Prostate gland (tissue), 2 donors: Measurements from ENCODE around the gene PKP3. TPM values are rescaled to one million over a fixed set of nuclear protein-coding genes. Genes with fewer than 3 reads are reported as not detected.

ENCODE experiments used
- DNase-seq: peaks from one replicate; pipeline ENCODE4 v3.0.0-alpha.2; 2019; ENCODE audit warnings: low spot score
- H3K27ac ChIP-seq, 2 donors: fragments of 200-600 bp; sonication (generic); 2 replicates each; pipeline ENCODE4 v1.5.1; 2017 to 2019
- H3K27me3 ChIP-seq: fragments of 200-600 bp; sonication (generic); replicated peaks from 2 replicates; pipeline ENCODE4 v1.5.1; 2019; ENCODE audit not compliant: insufficient read depth
- H3K36me3 ChIP-seq, 2 donors: fragments of 200-600 bp; sonication (generic); 1 replicate in 1 of 2; 2 replicates in 1 of 2; pipeline versions ENCODE4 v1.5.1 to v1.8.1; 2017 to 2019
- H3K4me1 ChIP-seq: fragments of 200-600 bp; sonication (generic); replicated peaks from 2 replicates; pipeline ENCODE4 v1.5.1; 2019
- H3K4me3 ChIP-seq, 2 donors: fragments of 200-600 bp; sonication (generic); 2 replicates each; pipeline ENCODE4 v1.5.1; 2017 to 2019
- H3K9me3 ChIP-seq: fragments of 200-600 bp; sonication (generic); 2 replicates; pipeline ENCODE4 v1.5.1; 2017
- CTCF ChIP-seq, 4 experiments: fragments of 200-600 bp in 2 of 4; fragments of 450-650 bp in 2 of 4; sonication (generic) in 2 of 4; IDR thresholded peaks; 1 replicate in 3 of 4; 2 replicates in 1 of 4; pipeline ENCODE4 v1.5.1; 2016 to 2019; ENCODE audit warnings: antibody characterized with exemption in 4 of 4, mild to moderate bottlenecking in 2 of 4, moderate library complexity in 2 of 4
- POLR2A ChIP-seq: fragments of 450-650 bp; IDR thresholded peaks from one replicate; pipeline ENCODE4 v1.6.1; 2016; ENCODE audit warnings: antibody characterized with exemption, mild to moderate bottlenecking
- POLR2AphosphoS5 ChIP-seq: sonication (generic); formaldehyde crosslinking; IDR thresholded peaks from one replicate; pipeline ENCODE4 v1.6.1; 2017; ENCODE audit warnings: antibody characterized with exemption
- WGBS: methylation state at CpG from one replicate; pipeline ENCODE4 v1.1.5; 2018; 5-methylcytosine and 5-hydroxymethylcytosine counted together
- intact Hi-C: fragments of 100-400 bp; cut with DNase I; formaldehyde crosslinking; loops from one replicate; pipeline ENCODE4 v1.14.2; 2022
- total RNA-seq, 2 donors: library from RNA; depleted of rRNA; stranded (reverse); fragments of >200 nt; gene quantifications; one replicate each; pipeline ENCODE4 v1.1.0, GENCODE V29; 2016

PKP3 gene
- total RNA-seq, 2 donors from 2014 or later = 58.6 to 88.4 TPM

DNA sequence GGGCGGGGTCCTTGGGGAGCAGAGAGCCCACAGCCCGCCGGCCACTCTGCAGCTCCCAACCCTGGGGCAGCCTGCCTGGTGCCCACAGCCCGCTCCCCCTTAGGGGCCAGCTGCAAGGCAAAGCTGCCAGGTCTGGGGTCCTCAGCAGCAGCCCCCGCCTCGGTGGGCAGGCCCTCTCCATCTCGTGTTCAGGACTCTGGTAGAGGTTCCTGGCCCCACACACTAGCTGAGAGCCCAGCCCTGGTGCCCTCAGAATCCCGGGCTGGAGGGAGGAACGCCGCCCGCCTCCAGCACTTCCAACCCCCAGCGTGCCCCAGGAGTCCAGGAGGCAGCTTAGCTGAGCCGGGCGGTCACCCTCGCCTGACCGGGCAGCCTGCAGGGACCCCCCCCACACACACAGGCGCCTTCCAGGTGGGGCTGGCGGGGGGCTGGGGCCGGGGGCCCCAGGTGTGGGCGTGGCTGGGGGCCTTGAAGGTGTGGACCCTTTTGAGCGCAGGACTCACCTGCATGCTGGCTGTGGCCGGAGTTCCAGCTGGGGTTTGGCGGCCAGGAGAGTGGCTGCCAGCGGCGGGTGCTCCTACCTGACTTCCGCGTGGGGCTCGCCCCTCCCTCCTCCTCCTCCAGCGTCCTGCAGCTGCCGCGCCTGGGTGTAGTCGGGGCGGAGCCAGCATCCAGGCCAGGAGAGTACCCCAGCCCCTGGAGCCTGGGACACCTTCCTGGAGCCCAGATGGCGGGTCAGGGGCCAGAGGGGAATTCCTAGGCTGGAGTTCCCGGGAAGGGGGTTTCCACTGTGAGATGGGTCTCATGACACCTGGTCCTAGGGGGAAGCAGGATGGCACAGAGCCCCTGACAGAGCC lies 47.6 kb downstream of the PKP3 start, which contains the start of gene ANO9:
TSS of gene ANO9 (minus strand) at position 594 of the 857 bp plus-strand sequence. CDS start at position 509, 85 bp downstream.
- Histone ChIP-seq H3K4me3 (peak within 1 kb of the TSS; percentile 26 to 37), H3K27ac (peak within 1 kb of the TSS in 1 of 2 donors; percentile 12), H3K9me3 (no peaks in the 10 kb centered on the region), H3K4me1 (no peaks in the 10 kb centered on the region), H3K27me3 (no peaks in the 10 kb centered on the region), H3K36me3 (no peaks in the 10 kb centered on the region)
- peak; percentile 61 for DNase-seq
- 10% methylated on average over 23 of the region's 35 CpGs for WGBS
- intact Hi-C loops = no loop called here
- TF ChIP-seq POLR2A = peak; percentile 56
- no peak for TF ChIP-seq CTCF (IDR thresholded peaks at IDR 0.05)
- TF ChIP-seq POLR2AphosphoS5 = no peak

- no peaks in the 10 kb centered on the region for H3K9me3 ChIP-seq
- TF ChIP-seq CTCF (IDR thresholded peaks at IDR 0.05) = no peak
- TF ChIP-seq POLR2A = no peak
- no peak for TF ChIP-seq POLR2AphosphoS5
- H3K4me3 ChIP-seq = no peak overlapping the region
- H3K27ac ChIP-seq = no peak overlapping the region
- intact Hi-C loops = no loop called here
- DNase-seq = no peak
- 72% methylated on average over 14 of the region's 16 CpGs for WGBS
- H3K27me3 ChIP-seq = no peaks in the 10 kb centered on the region
- no peaks in the 10 kb centered on the region for H3K36me3 ChIP-seq
- no peaks in the 10 kb centered on the region for H3K4me1 ChIP-seq
Observed at GRCh38 chr11:442611-443081, 48.6 kb downstream of the PKP3 start.

- H3K9me3 ChIP-seq = no peaks in the 10 kb centered on the region
- H3K36me3 ChIP-seq = no peaks in the 10 kb centered on the region
- TF ChIP-seq POLR2AphosphoS5 = no peak
- TF ChIP-seq POLR2A = no peak
- no peak for TF ChIP-seq CTCF (IDR thresholded peaks at IDR 0.05)
- 81% methylated on average over 16 of the region's 16 CpGs for WGBS
- H3K4me1 ChIP-seq = no peaks in the 10 kb centered on the region
- intact Hi-C loops = no loop called here
- H3K4me3 ChIP-seq = no peak overlapping the region
- no peak for DNase-seq
- H3K27me3 ChIP-seq = no peaks in the 10 kb centered on the region
- no peak overlapping the region for H3K27ac ChIP-seq
Observed at GRCh38 chr11:443542-444199, 49.7 kb downstream of the PKP3 start.

GRCh38 chr11:444396-445144 lies 50.6 kb downstream of the PKP3 start:
- H3K9me3 ChIP-seq = no peaks in the 10 kb centered on the region
- H3K27me3 ChIP-seq = no peaks in the 10 kb centered on the region
- H3K36me3 ChIP-seq = no peaks in the 10 kb centered on the region
- WGBS = 20% methylated on average over 12 of the region's 12 CpGs
- no peak for DNase-seq
- TF ChIP-seq POLR2AphosphoS5 (peak; percentile 57), CTCF (IDR thresholded peaks at IDR 0.05) (no peak)
- intact Hi-C loops = loop anchor here (5.0 kb wide), 2 partner anchors 37 to 237 kb away; partner anchors contain the start of genes BET1L and RIC8A
- no peak overlapping the region for H3K27ac ChIP-seq
- peaks cover 2% of the 10 kb centered on the region for H3K4me1 ChIP-seq
- no peak overlapping the region for H3K4me3 ChIP-seq
